T-helper 22 cell (primary cell): ENCODE data around the gene INPP5D.
"Not testable (repeated sequence)": the region's sequence is repeated elsewhere in the genome, so short reads cannot be mapped to it uniquely, and the experiment has no call there.

ENCODE experiments used
- DNase-seq: peaks from one replicate; pipeline ENCODE4 v3.0.0-alpha.2; 2020; ENCODE audit warnings: low read depth

The INPP5D gene

DNA sequence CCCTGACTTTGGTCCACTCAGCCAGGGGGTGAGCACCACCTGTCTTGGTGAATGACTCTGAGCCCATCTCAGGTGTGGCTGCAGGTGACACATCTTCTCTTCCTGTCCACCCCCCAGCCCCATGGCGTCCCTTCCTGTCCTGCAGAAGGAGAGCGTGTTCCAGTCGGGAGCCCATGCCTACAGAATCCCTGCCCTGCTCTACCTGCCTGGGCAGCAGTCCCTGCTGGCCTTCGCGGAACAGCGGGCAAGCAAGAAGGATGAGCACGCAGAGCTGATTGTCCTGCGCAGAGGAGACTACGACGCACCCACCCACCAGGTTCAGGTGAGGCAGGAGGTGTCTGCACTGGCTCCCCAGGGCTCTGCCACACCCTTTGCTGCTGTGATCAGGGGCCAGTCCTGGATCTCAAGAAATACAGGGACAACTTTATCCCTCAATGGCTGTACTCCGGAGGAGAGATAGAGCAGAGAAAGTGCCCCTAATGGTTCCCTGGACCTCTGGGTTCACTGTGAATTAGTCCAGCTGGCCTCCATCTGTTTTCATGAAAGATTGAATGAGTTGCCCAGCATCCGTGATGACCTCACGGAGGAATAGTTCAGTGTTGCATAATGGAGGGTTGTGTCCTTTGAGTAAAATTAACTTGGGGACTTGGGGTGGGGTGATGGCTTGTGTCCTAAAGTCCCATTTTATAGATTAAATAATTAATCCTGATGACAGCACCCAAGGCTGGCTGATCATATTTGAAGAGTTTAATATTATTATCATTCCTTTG, 27.4 kb upstream of the INPP5D start, which contains the start of gene NEU2:
Gene NEU2, plus strand, starts transcription at position 122 of the 770 bp plus-strand sequence. Its CDS starts 0 bp downstream, at position 122.
- DNase-seq = no peak

GRCh38 chr2:233033672-233034071, 26.5 kb upstream of the INPP5D start:
- DNase-seq = no peak

DNA sequence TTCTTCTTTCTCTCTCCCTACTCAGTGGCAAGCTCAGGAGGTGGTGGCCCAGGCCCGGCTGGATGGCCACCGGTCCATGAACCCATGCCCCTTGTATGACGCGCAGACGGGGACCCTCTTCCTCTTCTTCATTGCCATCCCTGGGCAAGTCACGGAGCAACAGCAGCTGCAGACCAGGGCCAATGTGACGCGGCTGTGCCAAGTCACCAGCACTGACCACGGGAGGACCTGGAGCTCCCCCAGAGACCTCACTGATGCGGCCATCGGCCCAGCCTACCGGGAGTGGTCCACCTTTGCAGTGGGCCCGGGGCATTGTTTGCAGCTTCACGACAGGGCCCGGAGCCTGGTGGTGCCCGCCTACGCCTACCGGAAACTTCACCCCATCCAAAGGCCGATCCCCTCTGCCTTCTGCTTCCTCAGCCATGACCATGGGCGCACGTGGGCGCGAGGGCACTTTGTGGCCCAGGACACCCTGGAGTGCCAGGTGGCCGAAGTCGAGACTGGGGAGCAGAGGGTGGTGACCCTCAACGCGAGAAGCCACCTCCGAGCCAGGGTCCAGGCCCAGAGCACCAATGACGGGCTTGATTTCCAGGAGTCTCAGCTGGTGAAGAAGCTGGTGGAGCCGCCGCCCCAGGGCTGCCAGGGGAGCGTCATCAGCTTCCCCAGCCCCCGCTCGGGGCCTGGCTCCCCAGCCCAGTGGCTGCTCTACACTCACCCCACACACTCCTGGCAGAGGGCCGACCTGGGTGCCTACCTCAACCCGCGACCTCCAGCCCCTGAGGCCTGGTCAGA, 25.9 kb upstream of the INPP5D start:
- DNase-seq = no peak

DNA sequence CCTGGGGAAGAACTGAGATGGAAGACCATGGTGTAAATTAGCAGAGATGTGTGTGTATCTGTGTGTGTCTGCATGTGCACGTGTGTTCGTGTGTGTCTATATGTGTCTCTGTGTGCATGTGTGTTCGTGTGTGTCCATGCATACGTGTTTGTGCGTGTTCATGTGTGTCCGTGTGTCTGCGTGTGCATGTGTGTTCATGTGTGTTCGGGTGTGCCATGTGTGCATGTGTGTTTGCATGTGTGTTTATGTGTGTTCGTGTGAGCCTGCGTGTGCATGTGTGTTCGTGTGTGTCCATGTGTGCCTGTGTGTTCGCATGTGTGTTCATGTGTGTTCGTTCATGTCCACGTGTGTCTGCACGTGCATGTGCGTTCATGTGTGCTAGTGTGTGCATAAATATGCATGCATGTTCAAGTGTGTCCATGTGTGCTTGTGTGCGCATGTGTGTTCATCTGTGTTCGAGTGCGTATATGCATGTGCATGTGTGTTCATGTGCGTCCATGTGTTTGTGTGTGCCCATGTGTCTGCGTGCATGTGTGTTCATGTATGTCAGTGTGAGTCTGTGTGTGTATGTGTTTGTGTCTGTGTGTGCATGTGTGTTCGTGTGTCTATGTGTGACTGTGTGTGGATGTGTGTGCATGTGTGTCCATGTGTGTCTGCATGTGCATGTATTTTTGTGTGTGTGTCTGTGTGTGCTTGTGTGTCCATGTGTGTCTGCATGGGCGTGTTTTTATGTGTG, 24.5 kb upstream of the INPP5D start:
- DNase-seq = no peak

DNA sequence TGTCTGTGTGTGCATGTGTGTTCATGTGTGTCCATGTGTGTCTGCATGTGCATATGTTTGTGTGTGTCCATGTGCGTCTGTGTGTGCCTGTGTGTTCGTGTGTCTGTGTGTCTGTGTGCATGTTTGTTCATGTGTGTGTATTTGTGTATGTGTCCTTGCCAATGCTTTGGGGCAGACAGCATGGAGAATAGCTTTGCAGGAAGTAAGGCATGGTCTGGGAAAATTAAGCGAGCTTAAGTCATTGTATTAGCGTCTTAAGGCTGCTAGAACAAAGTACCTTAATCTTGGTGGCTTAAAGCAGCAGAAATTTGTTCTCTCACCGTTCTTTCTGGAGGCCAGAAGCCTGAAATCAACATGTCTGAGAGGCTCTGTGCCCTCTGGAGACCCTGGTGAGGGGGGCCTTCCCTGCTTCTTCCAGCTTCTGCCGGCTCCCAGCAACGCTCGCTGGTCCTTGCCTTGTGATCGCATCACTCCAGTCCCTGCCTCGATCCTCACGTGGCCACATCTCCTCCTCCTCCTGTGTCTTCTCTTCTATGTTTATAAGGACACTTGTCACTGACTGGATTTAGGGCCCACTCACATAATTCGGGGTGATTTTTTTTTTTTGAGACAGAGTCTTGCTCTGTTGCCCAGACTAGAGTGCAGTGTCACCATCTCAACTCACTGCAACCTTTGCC, 23.8 kb upstream of the INPP5D start:
- no peak for DNase-seq

DNA sequence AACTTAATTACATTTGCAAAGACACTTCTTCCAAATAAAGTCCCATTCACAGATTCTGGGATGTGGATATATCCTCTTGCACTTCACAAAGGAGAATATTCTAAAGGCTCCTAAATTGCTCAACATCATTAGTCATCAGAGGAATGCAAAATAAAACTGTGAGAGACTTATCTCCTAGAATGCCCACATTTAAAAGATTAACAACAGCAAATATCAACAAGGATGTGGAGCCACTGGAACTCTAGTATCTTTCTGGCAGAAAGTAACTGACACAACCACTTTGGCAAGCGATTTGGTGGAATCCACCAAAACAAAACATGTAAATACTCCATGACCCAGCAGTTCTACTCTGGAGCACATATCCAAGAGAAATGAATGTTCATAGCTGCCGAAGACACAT, 23.1 kb upstream of the INPP5D start:
- no peak for DNase-seq

- no peak for DNase-seq
These were observed 20.8 kb upstream of the INPP5D start for GRCh38 chr2:233039212-233039845.

- no peak for DNase-seq
These were observed 20.2 kb upstream of the INPP5D start for GRCh38 chr2:233039846-233040530.

DNA sequence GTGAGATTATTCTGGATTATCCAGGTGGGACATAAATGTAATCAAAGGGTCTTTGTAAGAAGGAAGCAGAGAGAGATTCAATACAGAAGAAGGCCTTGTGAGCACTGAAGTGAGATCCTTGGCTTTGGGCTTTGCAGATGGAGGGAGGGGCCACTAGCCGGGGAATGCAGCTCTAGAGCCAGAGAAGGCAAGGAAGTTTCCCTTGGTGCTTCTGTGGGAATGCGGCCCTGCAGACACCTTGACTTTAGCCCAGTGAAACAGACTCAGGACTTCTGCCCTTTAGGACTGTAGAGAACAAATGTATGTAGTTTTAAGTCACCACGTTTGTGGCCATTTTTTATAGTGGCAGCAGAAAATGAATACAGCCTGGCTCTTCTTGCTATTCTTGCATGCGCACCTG, 19.6 kb upstream of the INPP5D start:
- no peak for DNase-seq

DNA sequence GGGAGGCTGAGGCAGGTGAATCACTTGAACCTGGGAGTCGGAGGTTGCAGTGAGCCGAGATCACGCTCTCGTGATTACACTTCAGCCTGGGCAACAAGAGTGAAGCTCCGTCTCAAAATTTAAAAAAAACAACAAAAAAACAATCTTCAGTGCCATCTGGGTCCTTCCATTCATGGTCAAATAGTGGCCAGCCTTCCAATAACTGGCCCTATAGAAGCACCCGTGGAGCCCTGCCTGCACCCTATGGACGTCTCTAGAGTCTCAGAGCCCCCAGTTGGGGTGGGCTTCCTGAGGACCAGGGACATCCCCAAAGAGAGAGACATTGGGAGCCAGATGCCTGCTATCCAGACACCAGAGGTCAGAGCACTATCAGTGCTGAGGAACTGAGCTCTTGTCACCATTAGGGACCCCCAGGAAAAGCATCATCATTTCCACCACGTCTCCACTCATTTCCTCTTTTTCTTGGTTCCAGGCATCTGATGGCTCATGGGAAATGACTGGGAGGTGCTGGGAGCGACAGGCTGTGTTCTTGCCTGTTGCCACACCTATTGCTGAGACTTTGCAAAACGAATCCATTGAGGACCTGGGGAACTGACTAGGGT, 18.3 kb upstream of the INPP5D start:
- DNase-seq = no peak

DNA sequence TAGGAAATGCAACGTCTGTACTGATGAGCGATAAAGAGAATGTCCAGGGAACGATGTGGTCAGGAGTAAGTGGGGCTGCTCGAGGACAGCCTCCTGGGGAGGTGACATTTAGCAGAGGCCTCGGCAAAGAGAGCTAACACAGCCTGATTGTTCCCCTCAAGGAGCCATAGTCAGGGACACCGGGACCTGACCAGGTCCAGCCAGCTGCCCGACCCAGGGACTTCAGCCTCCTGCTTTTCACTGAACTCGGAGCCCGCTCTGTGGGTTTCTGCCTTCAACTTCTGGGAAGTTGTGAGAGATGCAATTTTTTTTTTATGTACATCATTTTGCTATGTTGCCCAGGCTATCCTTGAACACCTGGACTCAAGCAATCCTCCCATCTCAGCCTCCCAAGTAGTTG, 17.6 kb upstream of the INPP5D start:
- no peak for DNase-seq

DNA sequence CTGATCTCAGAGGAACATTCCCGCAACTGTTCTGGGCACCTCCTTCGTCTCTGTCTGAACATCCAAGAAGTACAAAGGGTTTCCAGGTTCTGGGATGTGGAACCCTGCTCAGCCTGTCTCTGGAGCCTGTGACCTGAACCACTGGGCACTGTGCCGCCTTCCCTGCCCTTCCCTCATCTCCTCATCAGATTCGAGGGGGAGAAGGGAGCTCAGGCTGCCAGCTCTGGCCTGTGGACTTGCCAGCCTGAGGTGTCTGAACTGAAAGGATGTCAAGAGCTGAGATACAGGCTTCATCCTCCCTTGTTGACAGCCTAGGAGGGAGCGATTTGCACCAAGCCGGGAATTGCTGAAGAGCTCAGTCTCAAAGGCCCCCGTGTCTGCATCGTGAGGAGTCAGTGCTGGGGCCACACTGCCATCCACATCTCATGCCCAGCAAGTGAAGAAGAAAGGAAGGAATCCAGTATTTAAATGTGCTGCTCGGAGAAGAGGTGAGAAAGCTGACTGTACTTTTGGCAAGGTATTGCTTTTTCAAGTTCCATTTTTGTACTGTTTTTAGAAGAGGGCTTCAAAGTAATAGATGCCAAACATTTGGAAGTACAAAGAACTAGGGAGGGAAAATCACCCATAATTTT, 15.1 kb upstream of the INPP5D start:
- DNase-seq = no peak

- no peak for DNase-seq
These were observed 12.9 kb upstream of the INPP5D start for GRCh38 chr2:233047206-233047605.

GRCh38 chr2:233047667-233048066, 12.5 kb upstream of the INPP5D start:
- no peak for DNase-seq

DNA sequence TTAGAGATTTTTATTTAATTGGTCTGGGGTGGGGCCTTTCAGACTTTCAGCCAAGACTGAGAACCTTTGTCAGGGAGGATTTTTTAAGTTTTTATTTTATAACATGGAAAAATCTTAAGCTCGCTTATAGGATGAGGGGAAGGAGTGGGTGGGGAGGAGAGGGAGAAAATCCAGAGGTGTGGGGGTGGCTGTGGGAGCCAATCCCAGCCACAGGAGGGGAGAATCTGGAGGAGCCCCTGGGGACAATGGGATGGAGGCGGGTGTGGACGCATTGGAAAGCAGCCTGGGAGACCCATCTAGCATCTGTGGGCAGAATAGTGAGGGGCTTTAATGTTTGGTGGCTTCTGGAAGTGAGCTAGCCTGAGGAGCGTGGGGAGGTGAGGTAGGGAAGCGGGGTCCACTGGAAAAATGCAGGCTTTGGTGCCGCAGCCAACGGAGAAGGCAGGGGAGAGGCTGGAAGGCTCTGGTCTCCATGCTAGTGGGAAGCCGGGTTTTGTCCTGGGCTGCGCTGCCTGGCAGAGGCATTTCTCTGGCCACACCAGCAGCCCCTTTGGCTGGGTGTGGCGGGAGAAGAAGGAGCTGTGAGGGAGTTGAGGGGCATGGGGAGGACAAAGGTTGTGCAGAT, 11.5 kb upstream of the INPP5D start:
- no peak for DNase-seq

GRCh38 chr2:233049194-233049761, 10.9 kb upstream of the INPP5D start:
- DNase-seq = no peak

DNA sequence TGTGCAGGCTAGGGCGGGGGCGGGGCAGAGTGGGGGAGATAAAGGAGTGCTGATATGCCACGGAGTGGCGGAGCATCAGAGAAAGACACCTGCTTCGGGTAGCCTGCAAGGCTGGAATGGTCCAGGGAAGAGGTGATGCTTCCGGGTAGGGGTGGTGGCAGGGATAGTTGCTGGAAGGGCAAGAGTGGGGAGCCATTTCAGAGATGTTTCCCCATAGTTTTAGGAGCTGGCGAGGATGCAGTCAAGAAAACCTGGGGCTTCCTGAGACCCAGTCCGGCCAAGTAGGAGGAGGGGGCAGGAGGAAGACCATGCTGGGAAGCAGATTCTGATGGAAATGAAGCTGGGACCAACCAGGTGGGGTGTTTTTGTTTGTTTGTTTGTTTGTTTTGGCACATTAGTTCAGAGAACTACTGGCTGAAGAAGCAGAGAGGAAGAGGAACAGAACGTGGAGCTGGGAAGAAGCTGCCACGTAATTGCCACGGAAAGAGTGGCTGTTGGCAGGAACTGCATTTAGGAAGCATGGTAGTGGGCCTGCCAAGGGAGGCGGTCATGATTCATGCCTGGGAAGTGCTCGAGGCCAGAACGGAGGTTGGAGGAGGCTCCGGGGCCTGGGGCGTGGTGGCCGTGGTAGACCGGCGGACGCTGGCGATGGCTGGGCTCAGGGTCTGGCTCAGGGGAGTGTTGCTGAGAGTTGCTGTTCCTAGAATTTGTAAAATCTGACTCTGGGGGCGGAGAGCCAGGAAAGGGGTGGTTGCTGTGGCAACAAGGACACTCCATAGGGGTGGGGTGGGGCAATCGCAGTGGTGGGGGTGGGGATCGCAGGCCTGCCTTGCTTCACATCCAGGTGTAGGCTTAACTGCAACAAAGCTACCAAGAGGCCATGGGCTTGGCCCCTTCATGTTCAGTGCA, 8.6 kb upstream of the INPP5D start:
- DNase-seq = no peak

- DNase-seq = not testable (repeated sequence)
These were observed 7.6 kb upstream of the INPP5D start for GRCh38 chr2:233052517-233052916.
